ENCODE measurements around the gene ZNF808.
"Not testable (repeated sequence)": the region's sequence is repeated elsewhere in the genome, so short reads cannot be mapped to it uniquely, and the experiment has no call there.

The ZNF808 gene

DNA sequence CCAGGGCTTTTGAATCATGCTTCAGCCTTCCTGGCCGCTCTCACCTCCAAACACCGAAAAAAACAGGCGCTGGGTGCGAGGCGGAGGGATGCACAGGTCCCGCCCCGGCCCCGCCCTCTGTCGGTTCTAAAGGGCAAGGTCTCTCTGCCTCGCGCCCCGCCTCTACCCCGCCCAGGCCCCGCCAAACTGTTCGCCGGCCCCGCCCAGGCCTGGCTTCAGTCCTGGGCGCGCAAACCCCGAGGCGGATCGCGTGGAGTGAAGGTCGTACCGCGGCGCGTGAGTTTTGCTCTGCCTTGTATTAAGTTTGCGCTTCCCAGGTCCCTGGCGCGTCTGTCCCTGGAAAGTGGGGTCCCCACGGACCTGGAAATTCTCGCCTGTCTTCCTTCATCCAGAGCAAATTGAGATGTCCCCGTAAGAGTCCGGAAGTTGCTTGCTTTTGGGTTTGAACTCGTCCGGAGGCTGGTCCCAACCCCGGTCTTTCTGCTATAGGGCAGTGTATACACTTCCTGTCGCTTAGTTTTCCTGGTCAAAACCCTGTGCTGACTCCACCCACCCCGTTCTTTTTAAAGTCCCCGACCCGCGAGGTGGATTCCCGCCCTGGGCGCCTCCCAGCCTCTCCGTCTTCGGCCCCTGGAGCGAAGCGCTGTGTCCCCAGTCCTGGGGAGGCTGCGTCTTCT is 8.4 kb downstream of the ZNF808 start:
- DNase-seq (ENCODE audit: low spot score), result peak; percentile 92

DNA sequence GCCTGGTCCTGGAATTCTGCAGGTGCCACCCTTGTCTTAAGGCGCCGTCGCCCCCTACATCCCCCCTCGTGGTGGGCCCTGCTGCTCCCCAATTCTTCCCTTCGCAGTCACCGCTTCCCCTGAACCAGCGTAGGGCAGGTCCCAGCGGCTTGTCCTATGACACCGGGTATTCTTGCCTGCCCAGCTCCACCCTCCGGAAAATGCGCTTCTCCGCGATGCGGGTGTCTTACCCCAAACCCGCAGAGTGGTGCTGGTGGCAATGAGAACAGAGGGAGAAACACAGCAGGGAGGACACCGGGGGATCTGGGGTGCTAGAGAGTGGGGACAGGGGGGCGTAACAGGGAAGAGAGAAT is 9.0 kb downstream of the ZNF808 start:
- DNase-seq (ENCODE audit: low spot score), result peak; percentile 16

DNA sequence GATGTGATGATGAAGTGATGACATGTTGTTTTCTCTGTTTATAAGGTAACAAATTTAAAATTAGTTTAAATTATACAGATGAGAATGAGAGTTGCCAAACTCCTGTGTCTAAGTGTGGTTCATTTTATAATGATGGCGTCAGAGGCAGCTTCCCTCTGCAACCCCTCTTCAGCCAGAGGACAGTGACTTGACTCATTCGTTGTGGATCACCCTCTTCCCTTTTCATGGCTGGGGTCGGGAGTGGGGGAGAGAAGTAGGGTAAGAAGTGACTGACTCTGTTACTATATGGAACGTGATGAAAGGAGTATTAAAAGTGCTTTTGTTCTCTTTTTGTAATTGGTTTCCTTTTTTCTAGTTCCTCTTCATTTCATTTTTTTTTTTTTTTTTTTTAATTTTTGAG is 11.3 kb downstream of the ZNF808 start:
- not testable (repeated sequence) for DNase-seq (ENCODE audit: low spot score)

DNA sequence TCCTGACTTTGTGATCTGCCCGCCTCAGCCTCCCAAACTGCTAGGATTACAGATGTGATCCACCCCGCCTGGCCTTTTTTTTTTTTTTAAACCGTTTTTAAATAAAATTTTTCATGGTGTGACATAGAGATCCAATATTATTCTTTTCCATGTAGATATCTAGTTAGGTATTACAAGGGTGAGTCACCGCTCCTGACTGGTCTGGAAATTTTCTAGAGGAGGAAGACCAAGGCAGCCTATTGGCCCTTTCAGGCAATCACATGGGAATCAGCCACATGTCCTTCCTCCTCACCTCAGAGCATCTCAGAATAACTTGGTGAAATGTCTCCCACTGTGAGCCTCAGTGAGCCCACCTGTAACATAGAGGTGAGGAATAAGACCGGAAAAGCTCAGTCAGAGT is 13.7 kb downstream of the ZNF808 start:
- not testable (repeated sequence) for DNase-seq (ENCODE audit: low spot score)

DNA sequence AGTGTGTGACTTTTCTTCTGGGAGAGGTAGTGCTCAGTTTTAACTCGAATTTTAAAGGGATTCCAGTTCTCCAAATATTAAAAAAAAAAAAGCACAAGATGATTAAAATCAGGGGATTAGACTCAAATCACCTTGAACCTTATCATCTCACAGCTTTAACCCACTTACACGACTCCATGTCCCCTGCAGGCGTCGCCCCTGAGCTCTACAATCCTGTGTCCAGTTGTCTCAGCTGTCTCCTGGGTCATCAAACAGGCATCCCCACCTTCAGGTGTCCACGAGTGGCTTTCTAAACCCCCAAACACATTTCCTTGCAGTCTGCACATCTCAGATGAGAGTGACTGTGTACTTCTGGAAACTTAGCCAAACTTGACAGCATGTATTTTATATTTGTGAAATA is 14.1 kb downstream of the ZNF808 start:
- DNase-seq (ENCODE audit: low spot score), result no peak

DNA sequence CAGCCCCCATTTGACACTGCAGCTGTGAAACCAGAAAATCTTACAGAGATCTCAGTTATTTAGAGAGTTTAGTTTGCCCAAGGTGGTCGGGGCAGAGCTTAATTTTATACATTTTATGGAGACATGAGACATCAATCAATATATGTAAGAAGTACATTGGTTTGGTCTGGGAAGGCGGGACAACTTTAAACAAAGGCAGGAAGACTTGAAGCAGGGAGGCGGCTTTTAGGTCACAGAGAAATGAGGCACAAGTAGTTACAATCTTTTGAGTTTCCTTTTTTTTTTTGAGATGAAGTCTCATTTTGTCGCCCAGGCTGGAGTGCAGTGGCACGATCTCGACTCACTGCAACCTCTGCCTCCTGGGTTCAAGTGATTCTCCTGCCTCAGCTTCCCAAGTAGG is 15.1 kb downstream of the ZNF808 start:
- DNase-seq (ENCODE audit: low spot score), result not testable (repeated sequence)

DNA sequence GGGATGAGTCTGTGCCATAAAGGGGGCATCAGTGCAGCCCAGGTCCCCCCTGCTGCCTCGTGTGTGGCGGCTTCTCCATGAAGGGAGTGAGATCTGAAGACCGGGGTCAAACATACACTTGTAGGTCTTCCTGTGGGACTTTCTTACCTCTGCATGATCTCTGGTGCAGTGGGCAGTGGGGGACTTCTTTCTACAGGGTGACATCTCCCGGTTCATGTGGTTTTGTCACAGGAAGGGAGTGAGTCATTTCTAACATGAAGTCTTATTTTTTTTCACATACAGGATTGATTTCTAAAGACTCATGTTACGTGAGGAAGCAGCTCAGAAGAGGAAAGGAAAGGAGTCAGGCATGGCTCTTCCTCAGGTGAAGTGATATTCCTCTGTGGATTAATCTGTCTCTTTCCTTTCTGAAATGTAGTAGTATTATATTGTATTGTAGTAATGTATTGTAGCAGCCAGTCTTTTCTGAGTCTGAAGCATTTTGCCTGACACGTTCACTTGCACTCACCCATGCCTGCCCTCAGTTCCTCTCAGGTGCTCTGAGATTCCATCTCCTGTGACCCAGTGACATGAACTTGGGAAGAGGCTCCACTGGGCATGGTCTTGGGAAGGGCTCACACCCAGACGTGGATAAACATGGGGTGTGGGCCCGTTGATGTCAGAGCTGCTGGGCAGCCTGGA is 15.7 kb downstream of the ZNF808 start:
- no peak for DNase-seq (ENCODE audit: low spot score)

DNA sequence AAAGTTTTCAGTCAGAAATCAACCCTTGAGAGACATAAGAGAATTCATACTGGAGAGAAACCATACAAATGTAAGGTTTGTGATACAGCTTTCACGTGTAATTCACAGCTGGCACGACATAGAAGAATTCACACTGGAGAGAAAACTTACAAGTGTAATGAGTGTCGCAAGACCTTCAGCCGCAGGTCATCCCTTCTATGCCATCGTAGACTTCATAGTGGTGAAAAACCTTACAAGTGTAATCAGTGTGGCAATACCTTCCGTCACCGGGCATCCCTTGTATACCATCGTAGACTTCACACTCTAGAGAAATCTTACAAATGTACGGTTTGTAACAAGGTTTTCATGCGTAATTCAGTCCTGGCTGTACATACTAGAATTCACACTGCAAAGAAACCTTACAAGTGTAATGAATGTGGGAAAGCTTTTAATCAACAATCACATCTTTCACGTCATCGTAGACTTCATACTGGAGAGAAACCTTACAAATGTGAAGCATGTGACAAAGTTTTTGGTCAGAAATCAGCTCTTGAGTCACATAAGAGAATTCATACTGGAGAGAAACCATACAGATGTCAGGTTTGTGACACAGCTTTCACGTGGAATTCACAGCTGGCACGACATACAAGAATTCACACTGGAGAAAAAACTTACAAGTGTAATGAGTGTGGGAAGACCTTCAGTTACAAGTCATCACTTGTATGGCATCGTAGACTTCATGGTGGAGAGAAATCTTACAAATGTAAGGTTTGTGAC is 26.9 kb downstream of the ZNF808 start:
- no peak for DNase-seq (ENCODE audit: low spot score)

DNA sequence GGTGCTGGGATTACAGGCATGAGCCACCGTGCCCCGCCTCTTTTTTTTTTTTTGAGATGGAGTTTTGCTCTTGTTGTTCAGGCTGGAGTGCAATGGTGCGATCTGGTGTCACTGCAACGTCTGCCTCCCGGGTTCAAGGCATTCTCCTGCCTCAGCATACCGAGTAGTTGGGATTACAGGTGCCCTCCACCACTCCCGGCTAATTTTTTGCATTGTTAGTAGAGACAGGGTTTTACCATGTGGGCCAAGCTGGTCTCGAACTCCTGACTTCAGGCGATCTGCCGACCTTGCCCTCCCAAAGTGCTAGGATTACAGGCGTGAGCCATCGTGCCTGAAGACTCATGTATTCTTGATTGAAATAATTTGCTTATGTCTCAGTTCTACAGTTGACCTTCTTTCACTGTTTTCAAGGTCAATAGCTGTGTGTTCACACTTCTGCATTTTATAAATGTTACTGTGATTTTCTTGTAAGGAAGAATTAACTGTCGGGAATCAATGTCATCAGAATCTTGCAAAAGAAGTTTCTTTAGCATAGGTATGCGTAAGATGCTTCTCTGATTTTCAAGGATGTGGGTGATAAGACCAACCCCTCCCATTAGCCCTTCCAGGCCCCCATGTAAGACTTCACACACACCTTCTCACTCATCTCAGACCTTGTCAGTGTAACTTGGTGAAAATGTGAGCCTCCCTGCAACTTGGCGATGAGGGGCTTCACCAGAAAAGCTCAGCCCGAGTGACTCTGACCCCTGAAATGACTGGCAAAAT is 29.9 kb downstream of the ZNF808 start:
- no peak for DNase-seq (ENCODE audit: low spot score)

DNA sequence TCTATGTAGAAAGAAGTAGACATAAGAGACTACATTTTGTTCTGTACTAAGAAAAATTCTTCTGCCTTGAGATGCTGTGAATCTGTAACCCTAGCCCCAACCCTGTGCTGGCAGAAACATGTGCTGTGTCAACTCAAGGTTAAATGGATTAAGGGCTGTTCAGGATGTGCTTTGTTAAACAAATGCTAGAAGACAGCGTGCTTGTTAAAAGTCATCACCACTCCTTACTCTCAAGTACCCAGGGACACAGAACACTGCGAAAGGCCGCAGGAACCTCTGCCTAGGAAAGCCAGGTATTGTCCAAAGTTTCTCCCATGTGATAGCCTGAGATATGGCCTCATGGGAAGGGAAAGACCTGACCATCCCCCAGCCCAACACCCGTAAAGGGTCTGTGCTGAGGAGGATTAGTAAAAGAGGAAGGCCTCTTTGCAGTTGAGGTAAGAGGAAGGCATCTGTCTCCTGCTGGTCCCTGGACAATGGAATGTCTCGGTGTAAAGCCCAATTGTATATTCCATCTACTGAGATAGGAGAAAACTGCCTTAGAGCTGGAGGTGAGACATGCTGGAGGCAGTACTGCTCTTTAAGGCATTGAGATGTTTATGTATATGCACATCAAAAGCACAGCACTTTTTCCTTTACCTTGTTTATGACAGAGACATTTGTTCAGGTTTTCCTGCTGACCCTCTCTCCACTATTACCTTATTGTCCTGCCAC is 31.4 kb downstream of the ZNF808 start:
- not testable (repeated sequence) for DNase-seq (ENCODE audit: low spot score)

DNA sequence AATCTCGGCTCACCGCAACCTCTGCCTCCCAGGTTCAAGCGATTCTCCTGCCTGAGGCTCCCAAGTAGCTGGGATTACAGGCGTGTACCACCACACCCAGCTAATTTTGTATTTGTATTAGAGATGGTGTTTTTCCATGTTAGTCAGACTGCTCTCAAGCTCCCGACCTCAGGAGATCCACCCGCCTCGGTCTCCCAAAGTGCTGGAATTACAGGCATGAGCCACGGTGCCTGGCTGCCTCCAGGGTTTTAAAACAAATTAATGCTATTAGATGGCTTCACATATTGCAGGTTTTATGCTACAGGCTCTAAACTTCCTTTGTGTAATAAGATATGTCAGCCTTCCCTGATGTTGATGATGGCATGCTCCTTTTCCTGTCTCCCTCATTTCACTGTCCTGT is 34.1 kb downstream of the ZNF808 start:
- not testable (repeated sequence) for DNase-seq (ENCODE audit: low spot score)

DNA sequence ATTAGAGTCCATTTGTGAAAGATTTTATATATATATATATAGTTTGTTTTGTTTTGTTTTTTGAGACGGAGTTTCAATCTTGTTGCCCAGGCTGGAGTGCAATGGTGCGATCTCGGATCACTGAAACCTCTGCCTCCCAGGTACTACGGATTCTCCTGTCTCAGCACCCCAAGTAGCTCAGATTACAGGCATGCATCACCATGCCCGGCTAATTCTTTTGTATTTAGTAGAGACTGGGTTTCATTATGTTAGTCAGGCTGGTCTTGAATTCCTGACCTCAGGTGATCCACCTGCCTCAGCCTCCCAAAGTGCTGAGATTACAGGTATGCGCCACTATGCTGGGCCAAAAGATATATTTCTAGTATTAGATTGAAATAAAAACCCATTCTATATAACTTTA is 38.7 kb downstream of the ZNF808 start:
- no peak for DNase-seq (ENCODE audit: low spot score)

DNA sequence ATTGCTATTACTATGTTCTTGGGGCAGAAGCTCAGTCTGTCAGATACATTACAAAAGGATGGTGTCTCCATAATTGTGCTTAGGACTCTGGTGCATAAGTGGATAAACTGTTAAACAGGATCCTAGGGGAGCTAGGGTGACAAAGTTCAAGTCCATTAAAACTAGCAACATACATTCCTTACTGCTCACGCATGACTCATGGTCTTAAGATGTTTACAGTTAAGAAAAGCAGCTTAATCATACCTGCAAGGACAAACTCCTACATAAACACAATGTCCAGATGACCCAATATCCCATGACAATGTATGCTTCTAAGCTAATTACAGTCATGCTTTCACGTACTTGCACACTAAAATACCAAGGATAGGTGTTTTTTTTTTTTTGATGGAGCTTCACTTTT is 39.1 kb downstream of the ZNF808 start:
- no peak for DNase-seq (ENCODE audit: low spot score)

DNA sequence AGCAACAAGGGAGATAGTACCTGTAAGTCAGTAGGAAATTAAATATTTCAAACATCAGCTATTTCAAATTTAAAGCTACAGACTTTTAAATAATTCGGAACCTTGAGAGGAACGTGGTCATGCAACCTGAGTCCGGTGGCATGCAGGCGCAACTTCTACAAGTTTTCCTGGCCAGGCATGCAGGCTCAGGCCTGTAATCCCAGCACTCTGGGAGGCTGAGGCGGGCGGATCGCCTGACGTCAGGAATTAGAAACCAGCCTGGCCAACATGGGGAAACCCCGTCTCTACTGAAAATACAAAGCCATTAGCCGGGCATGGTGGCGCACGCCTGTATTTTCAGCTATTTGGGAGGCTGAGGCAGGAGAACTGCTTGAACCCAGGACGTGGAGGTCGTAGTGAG is 40.5 kb downstream of the ZNF808 start:
- no peak for DNase-seq (ENCODE audit: low spot score)

DNA sequence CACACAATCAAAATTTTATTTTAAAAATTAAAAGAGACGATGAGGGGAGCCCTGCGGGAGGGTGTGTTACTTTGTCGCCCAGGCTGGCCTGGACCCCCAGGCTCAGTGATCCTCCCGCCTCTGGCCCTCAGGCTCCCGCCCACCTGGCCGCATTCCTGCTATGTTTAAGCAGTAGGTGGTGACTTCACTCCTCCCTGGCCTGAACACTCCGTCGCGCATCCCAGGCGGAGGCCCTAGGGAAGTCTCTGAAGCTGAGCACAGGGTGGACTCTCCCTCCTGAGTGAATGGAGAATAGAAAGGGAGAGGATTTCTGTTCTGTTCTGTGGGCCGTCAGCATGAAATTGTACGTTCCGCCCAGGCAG is 42.2 kb downstream of the ZNF808 start:
- peak; percentile 53 for DNase-seq (ENCODE audit: low spot score)

DNA sequence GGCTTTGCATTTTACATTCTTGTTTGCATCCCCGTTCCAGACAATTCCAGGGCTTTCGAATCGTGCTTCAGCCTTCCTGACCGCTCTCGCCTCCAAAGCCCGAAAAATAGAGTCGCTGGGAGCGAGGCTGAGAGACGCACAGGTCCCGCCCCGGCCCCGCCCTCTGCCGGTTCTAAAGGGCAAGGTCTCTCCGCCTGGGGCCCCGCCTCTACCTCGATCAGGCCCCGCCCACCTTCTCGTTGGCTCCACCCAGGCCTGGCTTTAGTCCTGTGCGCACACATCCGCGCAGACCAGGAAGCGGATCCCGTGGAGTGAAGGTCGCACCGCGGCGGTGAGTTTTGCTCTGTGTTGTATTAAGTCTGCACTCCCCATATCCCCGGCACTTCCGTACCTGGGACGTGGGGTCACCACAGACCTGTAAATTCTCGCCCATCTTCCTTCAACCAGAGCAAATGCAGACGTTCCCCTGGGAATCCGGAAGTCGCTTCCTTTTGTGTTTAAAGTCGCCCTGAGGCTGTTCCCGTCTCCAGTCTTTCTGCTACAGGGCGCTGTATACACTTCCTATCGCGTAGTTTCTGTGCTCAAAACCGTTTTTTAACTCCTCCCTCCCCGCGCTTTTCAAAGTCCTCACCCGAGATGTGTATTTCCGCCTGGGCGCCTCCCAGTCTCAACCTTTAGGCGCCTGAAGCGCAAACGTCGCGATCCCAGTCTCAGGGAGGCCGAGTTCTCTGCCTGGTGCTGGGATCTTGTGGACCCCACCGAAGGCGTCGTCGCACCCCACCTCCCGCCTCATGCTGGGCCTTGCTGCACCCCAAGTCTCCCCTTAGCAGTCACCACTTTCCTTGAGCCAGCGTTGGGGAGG is 42.8 kb downstream of the ZNF808 start, which contains the start of gene ZNF701:
ZNF701 (plus strand) TSS at position 288 of the 862 bp plus-strand sequence. CDS start 3,861 bp downstream, outside the sequence.
- DNase-seq (ENCODE audit: low spot score), result peak; percentile 95

DNA sequence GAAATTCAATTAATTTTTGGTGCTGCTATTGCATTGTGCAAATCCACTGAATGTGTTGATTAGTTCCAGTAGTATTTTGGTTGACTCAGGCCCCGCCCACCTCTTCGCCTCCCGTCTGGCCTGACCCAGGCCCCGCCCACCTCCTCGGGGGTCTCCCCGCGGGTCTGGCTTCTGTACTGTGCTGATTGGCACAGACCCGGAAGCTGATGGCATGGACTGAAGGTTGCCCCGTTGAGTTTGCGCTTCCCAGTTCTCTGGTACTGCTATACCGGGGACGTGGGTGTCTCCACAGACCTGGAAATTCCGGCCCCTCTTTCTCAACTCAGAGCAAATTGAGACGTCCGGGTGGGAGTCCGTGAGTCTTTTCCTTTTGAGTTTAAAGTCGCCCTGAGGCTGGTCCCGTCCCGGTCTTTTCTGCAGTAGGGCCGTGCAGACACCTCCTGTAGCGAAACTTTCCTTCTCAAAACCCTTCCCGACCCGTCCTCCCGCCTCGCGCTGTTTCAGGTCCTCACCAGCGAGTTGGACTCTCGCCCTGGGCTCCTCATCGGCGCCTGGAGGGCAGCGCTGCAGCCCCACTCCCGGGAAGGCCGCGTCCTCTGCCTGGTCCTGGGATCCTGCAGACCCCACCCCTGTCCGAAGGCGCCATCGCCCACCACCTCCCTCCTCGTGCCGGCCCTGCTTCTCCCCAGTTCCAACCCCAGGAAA is 57.4 kb downstream of the ZNF808 start:
- DNase-seq (ENCODE audit: low spot score), result no peak

DNA sequence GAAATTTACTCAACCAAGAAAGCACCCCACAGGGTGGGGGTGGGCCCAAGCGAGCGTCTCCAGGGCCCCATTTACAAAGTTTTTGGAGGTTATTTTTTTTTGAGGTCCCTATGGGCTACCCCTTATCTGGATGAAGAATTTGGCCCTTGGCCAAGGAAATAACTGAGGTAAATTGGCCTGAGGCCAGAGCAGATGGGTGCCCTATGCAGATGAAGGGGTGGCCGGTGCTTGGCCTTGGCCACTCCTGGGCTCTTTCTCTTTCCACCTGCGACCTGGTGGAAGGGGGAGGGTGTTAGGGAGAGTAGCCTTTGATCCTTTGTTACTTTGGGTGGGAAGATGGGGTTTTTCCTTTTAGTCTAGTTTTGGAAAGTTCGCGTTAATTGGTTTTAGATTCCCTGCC is 58.1 kb downstream of the ZNF808 start:
- no peak for DNase-seq (ENCODE audit: low spot score)

DNA sequence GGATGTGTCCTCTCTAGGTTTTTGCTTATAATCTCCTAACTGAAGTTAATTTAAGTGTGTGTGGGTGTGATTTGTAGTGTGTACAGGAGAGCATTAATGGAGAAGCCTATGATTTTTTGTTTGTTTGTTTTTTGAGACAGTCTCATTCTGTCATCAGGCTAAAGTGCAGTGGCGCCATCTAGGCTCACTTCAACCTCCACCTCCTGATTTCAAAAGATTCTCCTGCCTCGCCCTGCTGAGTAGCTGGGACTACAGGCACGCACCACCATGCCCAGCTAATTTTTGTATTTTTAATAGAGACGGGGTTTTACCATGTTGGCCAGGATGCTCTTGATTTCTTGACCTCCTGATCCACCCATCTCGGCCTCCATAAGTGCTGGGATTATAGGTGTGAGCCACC is 63.3 kb downstream of the ZNF808 start:
- DNase-seq (ENCODE audit: low spot score), result no peak

DNA sequence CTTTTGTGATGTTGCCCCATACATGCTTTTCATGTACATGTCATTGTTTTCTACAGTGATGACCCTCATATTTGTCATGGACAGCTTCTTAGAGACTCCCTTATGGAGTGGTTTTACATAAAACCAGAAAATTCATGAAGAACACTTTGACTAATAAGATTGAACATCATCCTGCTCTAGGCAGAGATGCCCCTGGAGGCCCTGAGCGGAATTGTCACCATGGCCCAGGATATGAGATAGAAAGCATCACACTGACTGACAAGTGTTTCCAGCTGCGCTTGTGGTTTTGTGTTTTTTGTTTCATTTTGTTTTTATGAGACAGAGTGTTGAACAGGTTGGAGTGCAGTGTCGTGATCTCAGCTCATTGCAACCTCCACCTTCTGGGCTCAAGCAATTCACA is 64.8 kb downstream of the ZNF808 start:
- DNase-seq (ENCODE audit: low spot score), result no peak
